CD4-positive, alpha-beta T cell (primary cell): ENCODE results near the gene R3HDM2. TPM values are rescaled to one million over a fixed set of nuclear protein-coding genes. Genes with fewer than 3 reads are reported as not detected.
A peak's percentile ranks its signal among the peaks of the same experiment; 100 is the strongest.

Source experiments
- ATAC-seq: fragments of 200-7000 bp; cut with Tn5 transposase; one replicate; pipeline ENCODE4 v1.10.0; 2022; ENCODE audit warnings: mild to moderate bottlenecking; ENCODE audit not compliant: poor library complexity
- CTCF ChIA-PET: fragments of 350-600 bp; sonication (Branson Sonifier 250); formaldehyde crosslinking; loops from one replicate; lab custom pipeline; 2021; ENCODE audit warnings: antibody characterized with exemption, inconsistent platforms; lab: Charles Lee
- POLR2A ChIA-PET: fragments of 350-600 bp; sonication (Branson Sonifier 250); formaldehyde crosslinking; loops from one replicate; lab custom pipeline; 2021; ENCODE audit warnings: antibody characterized with exemption, inconsistent platforms; lab: Charles Lee
- DNase-seq, 14 experiments: peaks; one replicate each; pipeline ENCODE4 v3.0.0-alpha.2; 2013 to 2020; ENCODE audit warnings: mixed read lengths in 2 of 14
- H3K27ac ChIP-seq, 2 donors: one replicate each; pipeline versions ENCODE4 v1.5.1 to v1.7.0; 2013; ENCODE audit warnings: low read length in 2 of 2, low read depth in 1 of 2, mild to moderate bottlenecking in 1 of 2
- H3K27me3 ChIP-seq, 2 experiments: 1 replicate in 1 of 2; 2 replicates in 1 of 2; pipeline versions ENCODE4 v1.6.1 to v1.7.0; 2013; ENCODE audit warnings: low read length in 2 of 2, control low read depth in 1 of 2, mild to moderate bottlenecking in 1 of 2, moderate library complexity in 1 of 2; ENCODE audit not compliant: insufficient read depth in 2 of 2, control insufficient read depth in 1 of 2
- H3K36me3 ChIP-seq: one replicate; pipeline ENCODE4 v1.6.1; 2013; ENCODE audit warnings: low read length, control low read depth; ENCODE audit not compliant: insufficient read depth
- H3K4me1 ChIP-seq: one replicate; pipeline ENCODE4 v1.6.1; 2013; ENCODE audit warnings: low read length, control low read depth; ENCODE audit not compliant: insufficient read depth
- H3K4me3 ChIP-seq: one replicate; pipeline ENCODE4 v1.5.1; 2013; ENCODE audit warnings: mild to moderate bottlenecking, low read length, moderate library complexity
- H3K9me3 ChIP-seq, 2 experiments: 1 replicate in 1 of 2; 2 replicates in 1 of 2; pipeline versions ENCODE4 v1.6.1 to v1.7.0; 2013; ENCODE audit warnings: low read length in 2 of 2, mild to moderate bottlenecking in 2 of 2, control low read depth in 1 of 2, moderate library complexity in 1 of 2; ENCODE audit not compliant: control insufficient read depth in 1 of 2, insufficient read depth in 1 of 2
- H3K27ac Mint-ChIP-seq: one replicate; pipeline ENCODE4 v1.8.0; 2020; ENCODE audit warnings: mixed read lengths
- H3K27me3 Mint-ChIP-seq: one replicate; pipeline ENCODE4 v1.8.0; 2021; ENCODE audit warnings: mixed read lengths
- H3K36me3 Mint-ChIP-seq: one replicate; pipeline ENCODE4 v1.8.0; 2021; ENCODE audit warnings: low read depth, mixed read lengths
- H3K4me1 Mint-ChIP-seq: one replicate; pipeline ENCODE4 v1.8.0; 2021; ENCODE audit warnings: low read depth, mixed read lengths
- H3K4me3 Mint-ChIP-seq: one replicate; pipeline ENCODE4 v1.8.0; 2020; ENCODE audit warnings: mild to moderate bottlenecking, mixed read lengths
- H3K9me3 Mint-ChIP-seq: one replicate; pipeline ENCODE4 v1.8.0; 2020; ENCODE audit warnings: mixed read lengths
- intact Hi-C, 2 experiments: fragments of 100-400 bp; cut with DNase I in 1 of 2; cut with micrococcal nuclease in 1 of 2; formaldehyde crosslinking; loops; one replicate each; pipeline versions ENCODE4 v1.15.1 to v1.9.0; 2023 to 2025; cut with DNase I, micrococcal nuclease
- total RNA-seq, 174 experiments: library from RNA in 2 of 174; stranded (reverse) in 2 of 174; gene quantifications; one replicate each; pipeline ENCODE4 v1.2.3 and lab custom pipeline; 2021 to 2026
- TF ChIP-seq, protein P1 (sequence below): fragments of 200-600 bp; IDR thresholded peaks from one replicate; pipeline ENCODE4 v1.8.0; 2022; ENCODE audit warnings: antibody characterized with exemption, mild to moderate bottlenecking

R3HDM2 gene
- total RNA-seq, 2 experiments from 2014 or later = 106 to 115 TPM

DNA sequence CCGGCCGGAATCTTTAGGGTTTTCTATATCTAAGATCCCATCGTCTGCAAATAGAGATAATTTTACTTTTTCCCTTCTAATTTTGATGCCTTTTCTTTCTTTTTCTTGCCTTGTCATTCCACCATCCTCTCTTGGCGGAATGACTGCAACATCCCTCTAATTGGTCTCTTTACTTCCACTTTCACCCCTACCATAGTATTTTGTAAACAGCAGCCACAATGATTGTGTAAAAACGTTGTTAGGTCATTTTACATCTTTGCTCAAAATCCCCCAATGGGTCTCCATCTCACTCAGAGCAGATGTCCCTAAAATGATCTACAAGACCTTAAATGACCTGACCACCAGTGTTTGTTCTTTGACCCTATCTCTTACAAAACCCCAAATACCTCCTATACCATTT is 99.9 kb downstream of the R3HDM2 start:
- Histone ChIP-seq H3K27ac (no peak overlapping the region), H3K9me3 (no peaks in the 10 kb centered on the region), H3K27me3 (no peaks in the 10 kb centered on the region), H3K4me3 (no peak overlapping the region), H3K36me3 (peaks cover 15% of the 10 kb centered on the region), H3K4me1 (no peaks in the 10 kb centered on the region)
- Mint-ChIP-seq H3K36me3 (peaks cover 43% of the 10 kb centered on the region), H3K27ac (no peak overlapping the region), H3K9me3 (no peaks in the 10 kb centered on the region), H3K27me3 (no peaks in the 10 kb centered on the region), H3K4me1 (peaks cover 7% of the 10 kb centered on the region), H3K4me3 (no peak overlapping the region)
- ChIA-PET CTCF (no interaction called here), POLR2A (no interaction called here)
- intact Hi-C loops = no loop called here
- DNase-seq (peak in 2 of 14 experiments; percentile 13 to 16), ATAC-seq (no peak)
- TF ChIP-seq, protein P1, sequence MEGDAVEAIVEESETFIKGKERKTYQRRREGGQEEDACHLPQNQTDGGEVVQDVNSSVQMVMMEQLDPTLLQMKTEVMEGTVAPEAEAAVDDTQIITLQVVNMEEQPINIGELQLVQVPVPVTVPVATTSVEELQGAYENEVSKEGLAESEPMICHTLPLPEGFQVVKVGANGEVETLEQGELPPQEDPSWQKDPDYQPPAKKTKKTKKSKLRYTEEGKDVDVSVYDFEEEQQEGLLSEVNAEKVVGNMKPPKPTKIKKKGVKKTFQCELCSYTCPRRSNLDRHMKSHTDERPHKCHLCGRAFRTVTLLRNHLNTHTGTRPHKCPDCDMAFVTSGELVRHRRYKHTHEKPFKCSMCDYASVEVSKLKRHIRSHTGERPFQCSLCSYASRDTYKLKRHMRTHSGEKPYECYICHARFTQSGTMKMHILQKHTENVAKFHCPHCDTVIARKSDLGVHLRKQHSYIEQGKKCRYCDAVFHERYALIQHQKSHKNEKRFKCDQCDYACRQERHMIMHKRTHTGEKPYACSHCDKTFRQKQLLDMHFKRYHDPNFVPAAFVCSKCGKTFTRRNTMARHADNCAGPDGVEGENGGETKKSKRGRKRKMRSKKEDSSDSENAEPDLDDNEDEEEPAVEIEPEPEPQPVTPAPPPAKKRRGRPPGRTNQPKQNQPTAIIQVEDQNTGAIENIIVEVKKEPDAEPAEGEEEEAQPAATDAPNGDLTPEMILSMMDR = no peak

GRCh38 chr12:57329219-57329618 is 101.6 kb downstream of the R3HDM2 start:
- ChIA-PET CTCF (no interaction called here), POLR2A (no interaction called here)
- no peak overlapping the region for H3K27ac ChIP-seq
- H3K27me3 Mint-ChIP-seq = no peaks in the 10 kb centered on the region
- H3K36me3 Mint-ChIP-seq = peaks cover 45% of the 10 kb centered on the region
- peaks cover 9% of the 10 kb centered on the region for H3K4me1 Mint-ChIP-seq
- TF ChIP-seq, protein P1 = no peak
- no peaks in the 10 kb centered on the region for H3K9me3 ChIP-seq
- no peak overlapping the region for H3K4me3 Mint-ChIP-seq
- H3K36me3 ChIP-seq = peaks cover 18% of the 10 kb centered on the region
- H3K27me3 ChIP-seq = no peaks in the 10 kb centered on the region
- ATAC-seq = no peak
- no peak overlapping the region for H3K27ac Mint-ChIP-seq
- no peaks in the 10 kb centered on the region for H3K4me1 ChIP-seq
- intact Hi-C loops = no loop called here
- H3K9me3 Mint-ChIP-seq = no peaks in the 10 kb centered on the region
- DNase-seq = no peak
- H3K4me3 ChIP-seq = no peak overlapping the region

DNA sequence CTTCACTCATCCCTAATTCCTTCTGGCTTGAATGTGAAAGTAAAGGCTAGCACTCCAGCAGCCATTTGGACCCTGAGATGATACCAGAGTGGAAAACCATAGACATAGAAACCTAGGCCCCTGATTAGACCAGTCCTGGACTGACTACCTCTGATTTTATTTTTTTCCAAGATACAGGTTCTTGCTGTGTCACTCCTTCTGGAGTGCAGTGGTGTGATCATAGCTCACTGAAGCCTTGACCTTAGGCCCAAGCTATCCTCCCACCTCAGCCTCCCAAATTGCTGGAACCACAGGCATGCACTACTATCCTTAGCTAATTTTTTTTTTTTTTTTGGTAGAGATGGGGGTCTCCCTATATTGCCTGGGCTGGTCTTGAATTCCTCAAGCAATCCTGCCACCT is 105.4 kb downstream of the R3HDM2 start:
- DNase-seq (no peak), ATAC-seq (no peak)
- Histone ChIP-seq H3K27me3 (no peaks in the 10 kb centered on the region), H3K4me3 (no peak overlapping the region), H3K27ac (no peak overlapping the region), H3K36me3 (peaks cover 12% of the 10 kb centered on the region), H3K9me3 (no peaks in the 10 kb centered on the region), H3K4me1 (no peaks in the 10 kb centered on the region)
- Mint-ChIP-seq H3K36me3 (peaks cover 40% of the 10 kb centered on the region), H3K27ac (no peak overlapping the region), H3K27me3 (no peaks in the 10 kb centered on the region), H3K9me3 (no peaks in the 10 kb centered on the region), H3K4me3 (no peak overlapping the region), H3K4me1 (peaks cover 13% of the 10 kb centered on the region)
- ChIA-PET CTCF (no interaction called here), POLR2A (interaction anchor here (0.6 kb wide), 1 partner anchor 32 kb away, joined by 3 read pairs; no protein-coding TSS in a partner anchor)
- intact Hi-C loops = no loop called here
- TF ChIP-seq, protein P1 = no peak
